GM23338 (cell line): ENCODE results near the gene MGAT2. TPM values are rescaled to one million over a fixed set of nuclear protein-coding genes. Genes with fewer than 3 reads are reported as not detected.

ENCODE experiments used
- ATAC-seq: fragments of 200-7000 bp; cut with Tn5 transposase; 3 replicates; pipeline ENCODE4 v1.9.1; 2020
- DNase-seq: peaks from one replicate; pipeline ENCODE4 v3.0.0-alpha.2; 2015; ENCODE audit warnings: low spot score
- H2AFZ ChIP-seq: fragments of 200-600 bp; sonication (generic); 2 replicates; pipeline ENCODE4 v1.8.0; 2016; ENCODE audit warnings: antibody characterized with exemption, mild to moderate bottlenecking, moderate library complexity
- H3F3A ChIP-seq: fragments of 200-600 bp; sonication (generic); replicated peaks from 2 replicates; pipeline ENCODE4 v1.8.0; 2017; ENCODE audit warnings: antibody characterized with exemption, mixed run types, low read depth
- H3K27ac ChIP-seq: fragments of 200-600 bp; sonication (generic); 2 replicates; pipeline ENCODE4 v1.6.1; 2016; ENCODE audit warnings: low read depth
- H3K27me3 ChIP-seq: fragments of 200-600 bp; sonication (generic); 2 replicates; pipeline ENCODE4 v1.8.0; 2016; ENCODE audit warnings: mild to moderate bottlenecking, mixed run types, moderate library complexity; ENCODE audit not compliant: insufficient read depth
- H3K36me3 ChIP-seq: fragments of 200-600 bp; sonication (generic); 2 replicates; pipeline ENCODE4 v1.8.0; 2016; ENCODE audit warnings: mild to moderate bottlenecking; ENCODE audit not compliant: insufficient read depth
- H3K4me1 ChIP-seq: fragments of 200-600 bp; sonication (generic); 2 replicates; pipeline ENCODE4 v1.8.0; 2016; ENCODE audit warnings: mild to moderate bottlenecking, moderate library complexity; ENCODE audit not compliant: insufficient read depth
- H3K4me2 ChIP-seq: fragments of 200-600 bp; sonication (generic); 2 replicates; pipeline ENCODE4 v1.7.1; 2017; ENCODE audit warnings: mixed run types
- H3K4me3 ChIP-seq: fragments of 200-600 bp; sonication (generic); 2 replicates; pipeline ENCODE4 v1.6.1; 2016; ENCODE audit warnings: mixed run types
- H3K79me2 ChIP-seq: fragments of 200-600 bp; sonication (generic); replicated peaks from 2 replicates; pipeline ENCODE4 v1.8.0; 2017; ENCODE audit warnings: mild to moderate bottlenecking; ENCODE audit not compliant: insufficient read depth
- H3K9me2 ChIP-seq: fragments of 200-600 bp; sonication (generic); 2 replicates; pipeline ENCODE4 v1.8.0; 2017; ENCODE audit not compliant: insufficient read depth
- H4K20me1 ChIP-seq: fragments of 200-600 bp; sonication (generic); replicated peaks from 2 replicates; pipeline ENCODE4 v1.8.0; 2017; ENCODE audit warnings: mild to moderate bottlenecking; ENCODE audit not compliant: insufficient read depth
- H3K27ac Mint-ChIP-seq: 2 replicates; pipeline ENCODE4 v1.8.0; 2020; ENCODE audit warnings: inconsistent platforms, mild to moderate bottlenecking, moderate library complexity, mixed read lengths
- H3K27me3 Mint-ChIP-seq: 3 replicates; pipeline ENCODE4 v1.8.0; 2022; ENCODE audit warnings: low read depth, mild to moderate bottlenecking, moderate library complexity, mixed read lengths, inconsistent platforms; ENCODE audit not compliant: insufficient read depth, poor library complexity
- H3K36me3 Mint-ChIP-seq: 3 replicates; pipeline ENCODE4 v1.8.0; 2021; ENCODE audit warnings: low read depth, mild to moderate bottlenecking, inconsistent platforms, moderate library complexity, mixed read lengths
- H3K4me1 Mint-ChIP-seq: 3 replicates; pipeline ENCODE4 v1.8.0; 2020; ENCODE audit warnings: mild to moderate bottlenecking, inconsistent platforms, mixed read lengths
- H3K4me3 Mint-ChIP-seq: 3 replicates; pipeline ENCODE4 v1.8.0; 2021; ENCODE audit warnings: moderate library complexity, mild to moderate bottlenecking, inconsistent platforms, mixed read lengths
- H3K9me3 Mint-ChIP-seq: 3 replicates; pipeline ENCODE4 v1.8.0; 2020; ENCODE audit warnings: moderate library complexity, mild to moderate bottlenecking, inconsistent platforms, mixed read lengths
- POLR2AphosphoS5 ChIP-seq: IDR thresholded peaks from 2 replicates; pipeline ENCODE4 v1.6.1; 2016; ENCODE audit warnings: antibody characterized with exemption, low read depth
- ZNF114 ChIP-seq: fragments of 250-450 bp; sonication (Bioruptor Pico); IDR thresholded peaks from 2 replicates; pipeline ENCODE4 v1.5.0; 2020; ENCODE audit warnings: mild to moderate bottlenecking, moderate library complexity
- ZNF462 ChIP-seq: fragments of 250-450 bp; sonication (Bioruptor Pico); IDR thresholded peaks from 2 replicates; pipeline ENCODE4 v1.5.0; 2020; ENCODE audit warnings: mild to moderate bottlenecking, moderate library complexity
- polyA plus RNA-seq: library from polyadenylated mRNA; unstranded; fragments of >200 nt; fragmentation: Nextera tagmentation; extraction: Ambion mirVana; gene quantifications from 2 replicates; pipeline ENCODE4 v1.2.1, GENCODE V29; 2016
- total RNA-seq: library from RNA; depleted of rRNA; stranded (reverse); fragments of >200 nt; shearing (Covaris generic); gene quantifications from 2 replicates; pipeline ENCODE4 v1.2.3, GENCODE V29; 2014
- TF ChIP-seq, protein P1 (sequence below): IDR thresholded peaks from 2 replicates; pipeline ENCODE4 v1.6.1; 2016; ENCODE audit warnings: antibody characterized with exemption
- TF ChIP-seq, protein P2 (sequence below), 2 experiments: fragments of 200-600 bp in 1 of 2; sonication (generic) in 1 of 2; conservative IDR thresholded peaks; 2 replicates each; pipeline versions ENCODE4 v1.5.1 to v1.6.1; 2016 to 2017; ENCODE audit warnings: antibody characterized with exemption in 2 of 2, low read depth in 2 of 2, mild to moderate bottlenecking in 2 of 2, moderate library complexity in 1 of 2

The MGAT2 gene
- total and polyA plus RNA-seq, 2 experiments from 2014 or later, result 10.1 to 31.6 TPM

DNA sequence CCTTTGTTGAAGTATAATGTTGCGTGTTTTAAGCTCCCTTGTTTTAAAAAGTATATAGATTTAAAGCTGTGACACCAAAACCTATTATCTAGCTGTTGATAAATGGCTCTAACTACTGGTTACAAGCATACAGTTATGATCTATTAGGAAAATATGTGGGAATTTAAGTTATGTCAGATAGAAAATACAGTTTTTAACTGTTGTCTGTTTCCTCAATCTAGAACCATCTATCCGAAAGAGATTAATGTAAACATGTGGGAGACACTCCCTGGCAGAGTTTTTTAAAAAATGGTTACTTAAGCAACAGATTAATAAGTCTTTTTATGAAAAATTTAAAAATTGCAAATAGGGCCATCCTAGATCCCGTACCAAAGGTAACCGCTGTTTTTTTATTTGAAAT is 8.3 kb upstream of the MGAT2 start:
- no peaks in the 10 kb centered on the region for H3K27me3 Mint-ChIP-seq

DNA sequence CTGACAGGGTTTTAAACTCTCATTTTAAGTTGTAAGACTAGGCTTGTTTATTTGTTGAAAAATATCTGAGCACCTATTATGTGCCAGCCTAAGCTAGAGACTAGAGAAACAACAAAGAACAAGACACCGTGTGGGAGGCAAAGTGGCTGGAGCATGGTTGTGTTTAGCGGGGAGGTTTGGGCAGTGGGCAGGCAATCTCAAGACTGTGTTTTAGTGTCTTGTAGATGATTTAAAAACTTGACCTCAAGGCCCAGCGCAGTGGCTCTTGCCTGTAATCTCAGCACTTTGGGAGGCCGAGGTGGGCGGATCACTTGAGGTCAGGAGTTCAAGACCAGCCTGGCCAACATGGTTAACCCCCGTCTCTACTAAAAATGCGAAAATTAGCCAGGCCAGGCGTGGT is 7.9 kb upstream of the MGAT2 start:
- TF ChIP-seq, protein P1, sequence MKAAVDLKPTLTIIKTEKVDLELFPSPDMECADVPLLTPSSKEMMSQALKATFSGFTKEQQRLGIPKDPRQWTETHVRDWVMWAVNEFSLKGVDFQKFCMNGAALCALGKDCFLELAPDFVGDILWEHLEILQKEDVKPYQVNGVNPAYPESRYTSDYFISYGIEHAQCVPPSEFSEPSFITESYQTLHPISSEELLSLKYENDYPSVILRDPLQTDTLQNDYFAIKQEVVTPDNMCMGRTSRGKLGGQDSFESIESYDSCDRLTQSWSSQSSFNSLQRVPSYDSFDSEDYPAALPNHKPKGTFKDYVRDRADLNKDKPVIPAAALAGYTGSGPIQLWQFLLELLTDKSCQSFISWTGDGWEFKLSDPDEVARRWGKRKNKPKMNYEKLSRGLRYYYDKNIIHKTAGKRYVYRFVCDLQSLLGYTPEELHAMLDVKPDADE, result no peak
- TF ChIP-seq ZNF462 (CRISPR knock-in tag), result no peak
- no peak for TF ChIP-seq ZNF114 (CRISPR knock-in tag)
- TF ChIP-seq, protein P2, sequence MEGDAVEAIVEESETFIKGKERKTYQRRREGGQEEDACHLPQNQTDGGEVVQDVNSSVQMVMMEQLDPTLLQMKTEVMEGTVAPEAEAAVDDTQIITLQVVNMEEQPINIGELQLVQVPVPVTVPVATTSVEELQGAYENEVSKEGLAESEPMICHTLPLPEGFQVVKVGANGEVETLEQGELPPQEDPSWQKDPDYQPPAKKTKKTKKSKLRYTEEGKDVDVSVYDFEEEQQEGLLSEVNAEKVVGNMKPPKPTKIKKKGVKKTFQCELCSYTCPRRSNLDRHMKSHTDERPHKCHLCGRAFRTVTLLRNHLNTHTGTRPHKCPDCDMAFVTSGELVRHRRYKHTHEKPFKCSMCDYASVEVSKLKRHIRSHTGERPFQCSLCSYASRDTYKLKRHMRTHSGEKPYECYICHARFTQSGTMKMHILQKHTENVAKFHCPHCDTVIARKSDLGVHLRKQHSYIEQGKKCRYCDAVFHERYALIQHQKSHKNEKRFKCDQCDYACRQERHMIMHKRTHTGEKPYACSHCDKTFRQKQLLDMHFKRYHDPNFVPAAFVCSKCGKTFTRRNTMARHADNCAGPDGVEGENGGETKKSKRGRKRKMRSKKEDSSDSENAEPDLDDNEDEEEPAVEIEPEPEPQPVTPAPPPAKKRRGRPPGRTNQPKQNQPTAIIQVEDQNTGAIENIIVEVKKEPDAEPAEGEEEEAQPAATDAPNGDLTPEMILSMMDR (conservative IDR thresholded peaks at IDR 0.05; ENCODE audit: low read depth in 2 of 2), result no peak
- no peak for TF ChIP-seq POLR2AphosphoS5
- H3F3A ChIP-seq, result peaks cover 3% of the 10 kb centered on the region
- Mint-ChIP-seq H3K36me3 (peaks cover 44% of the 10 kb centered on the region; the same call in 2 of the 3 replicates), H3K27ac (no peak overlapping the region), H3K4me3 (no peak overlapping the region), H3K27me3 (no peaks in the 10 kb centered on the region), H3K9me3 (no peaks in the 10 kb centered on the region), H3K4me1 (peaks cover 2% of the 10 kb centered on the region; the same call in 2 of the 3 replicates)
- H2AFZ ChIP-seq, result no peak overlapping the region
- ATAC-seq (no peak), DNase-seq (no peak)
- no peak overlapping the region for H3K4me3 ChIP-seq
- no peaks in the 10 kb centered on the region for H3K4me1 ChIP-seq
- H4K20me1 ChIP-seq, result peaks cover 21% of the 10 kb centered on the region; the same call in 1 of the 2 replicates
- H3K36me3 ChIP-seq, result peaks cover 8% of the 10 kb centered on the region
- no peak overlapping the region for H3K4me2 ChIP-seq
- H3K27ac ChIP-seq, result no peak overlapping the region
- peaks cover 17% of the 10 kb centered on the region; the same call in 1 of the 2 replicates for H3K79me2 ChIP-seq
- H3K9me2 ChIP-seq, result no peaks in the 10 kb centered on the region
- no peaks in the 10 kb centered on the region for H3K27me3 ChIP-seq

More for the DNA sequence above, 8.3 kb upstream of the MGAT2 start:
- H3K4me3 ChIP-seq, result no peak overlapping the region
- Mint-ChIP-seq H3K27ac (no peak overlapping the region), H3K4me1 (peaks cover 2% of the 10 kb centered on the region; the same call in 2 of the 3 replicates), H3K4me3 (no peak overlapping the region), H3K9me3 (no peaks in the 10 kb centered on the region), H3K36me3 (peaks cover 44% of the 10 kb centered on the region; the same call in 2 of the 3 replicates)
- peaks cover 20% of the 10 kb centered on the region; the same call in 1 of the 2 replicates for H4K20me1 ChIP-seq
- ATAC-seq (no peak), DNase-seq (no peak)
- no peaks in the 10 kb centered on the region; the same call in 1 of the 2 replicates for H3F3A ChIP-seq
- no peaks in the 10 kb centered on the region for H3K27me3 ChIP-seq
- no peak overlapping the region for H3K4me2 ChIP-seq
- H3K4me1 ChIP-seq, result no peaks in the 10 kb centered on the region
- no peak overlapping the region for H2AFZ ChIP-seq
- TF ChIP-seq POLR2AphosphoS5, result no peak
- no peaks in the 10 kb centered on the region for H3K9me2 ChIP-seq
- H3K36me3 ChIP-seq, result peaks cover 10% of the 10 kb centered on the region
- peaks cover 14% of the 10 kb centered on the region; the same call in 1 of the 2 replicates for H3K79me2 ChIP-seq
- no peak overlapping the region for H3K27ac ChIP-seq
